NCI-H2029 (cell line): ENCODE measurements around the gene DIP2C.

Experiments
- DNase-seq: peaks from one replicate; lab custom pipeline; 2025; lab: John Stamatoyannopoulos, UW

Gene DIP2C

DNA sequence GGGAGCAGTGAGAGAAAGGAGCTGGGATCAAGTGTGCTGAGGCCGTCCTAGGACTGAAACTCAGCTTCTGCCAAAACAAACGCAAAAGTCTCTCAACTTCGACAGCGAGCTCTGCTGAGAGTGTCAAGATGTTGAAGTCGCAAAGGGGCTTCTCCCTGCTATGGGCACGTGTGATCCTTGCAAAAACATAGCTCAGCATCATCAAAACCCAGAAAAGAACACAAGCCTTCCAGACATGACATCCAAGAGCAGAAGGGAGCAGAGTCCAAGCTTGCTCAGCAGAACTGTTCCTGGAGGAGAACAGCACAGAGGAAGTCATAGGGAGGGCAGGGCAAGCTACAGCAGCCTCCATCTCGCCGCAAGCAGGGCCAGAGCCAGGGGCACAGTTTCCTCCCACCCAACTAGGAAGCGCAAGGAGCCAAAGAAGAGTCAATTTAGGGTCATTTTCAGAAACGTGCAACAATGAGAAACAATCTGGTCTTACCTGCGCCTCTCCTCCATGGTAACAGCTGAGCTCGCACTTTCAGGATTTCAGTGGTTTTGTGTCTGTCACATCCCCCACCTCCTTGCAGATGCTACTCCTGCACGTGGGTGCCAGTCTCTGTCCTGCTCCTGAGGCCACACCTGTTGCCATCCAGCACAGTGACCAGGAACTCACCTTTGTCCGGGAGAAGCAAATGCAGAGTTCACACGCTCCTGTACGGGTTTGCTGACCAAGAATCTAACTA, 113.9 kb downstream of the DIP2C start:
- DNase-seq: no peak

DNA sequence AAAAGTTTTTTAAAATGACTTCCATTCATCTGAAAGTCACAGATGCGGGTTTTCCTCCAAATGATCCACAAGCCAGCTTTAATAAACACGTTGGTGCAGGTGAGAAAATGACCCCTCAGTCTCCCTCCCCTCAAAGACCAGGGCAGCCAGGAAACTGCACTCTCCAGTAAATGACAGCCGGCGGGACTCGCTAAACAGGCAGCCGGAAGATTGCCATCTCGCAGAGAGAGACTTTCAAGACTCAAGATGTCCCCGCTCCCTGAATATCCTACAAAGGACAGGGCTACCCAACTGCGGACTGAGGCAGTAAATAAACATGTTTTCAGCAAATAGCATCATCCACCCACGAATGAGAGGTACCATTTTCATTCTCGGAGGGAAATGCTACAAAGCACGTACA, 116.8 kb downstream of the DIP2C start:
- DNase-seq: no peak

DNA sequence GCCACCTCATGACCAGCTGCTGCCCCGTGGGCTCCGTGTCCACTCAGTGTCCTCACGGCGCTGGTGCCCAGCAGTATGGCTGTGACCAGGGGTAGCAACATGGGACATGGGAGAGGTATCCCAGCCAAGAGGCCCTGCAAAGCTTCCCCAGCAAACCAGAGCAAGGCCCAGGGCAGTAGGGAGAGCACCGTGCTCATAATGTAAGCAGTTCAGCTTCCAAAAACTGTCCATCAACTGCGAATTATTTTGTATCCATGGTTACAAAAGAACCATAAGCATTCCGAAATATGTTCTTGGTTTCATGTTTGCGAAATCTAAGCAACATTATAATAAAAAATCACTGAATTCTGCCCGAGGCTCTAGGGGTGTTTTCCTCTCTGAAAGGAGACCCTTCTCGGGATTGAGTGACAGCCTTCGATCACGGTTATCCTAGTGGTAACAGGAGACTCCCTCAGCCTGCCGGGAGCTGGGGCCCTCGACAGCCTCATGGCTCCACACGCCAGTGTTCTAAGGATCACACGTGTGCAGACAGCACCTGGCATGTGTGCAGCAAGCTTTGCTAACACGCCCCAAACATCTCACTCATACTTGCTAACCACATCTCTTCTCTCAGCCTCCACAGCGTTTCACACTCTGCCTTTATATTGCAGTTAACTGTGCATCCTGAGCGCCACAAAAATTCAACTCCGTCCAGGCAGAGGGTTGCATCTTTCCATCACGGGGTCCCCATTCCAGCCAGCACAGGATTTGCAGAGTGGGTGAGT, 117.6 kb downstream of the DIP2C start:
- DNase-seq: no peak

DNA sequence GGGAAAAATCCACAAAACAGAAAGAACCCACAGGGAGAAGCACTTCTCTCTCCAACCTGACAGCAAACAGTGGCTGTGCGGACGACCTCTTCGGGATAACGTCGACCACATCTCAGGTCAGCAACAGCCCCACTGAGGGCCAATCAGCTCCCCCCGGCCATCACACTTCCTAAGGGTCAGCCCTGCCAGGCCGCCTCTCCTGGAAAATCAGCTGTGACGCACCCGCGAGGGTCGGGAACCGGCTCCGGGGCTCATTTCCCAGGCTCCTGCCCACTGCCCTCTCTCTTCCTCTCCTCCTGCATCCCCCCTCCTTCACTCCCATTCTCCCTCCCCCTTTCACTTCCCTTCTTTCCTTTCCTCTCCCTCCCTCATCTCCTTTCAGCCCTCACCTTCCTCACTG, 118.3 kb downstream of the DIP2C start:
- DNase-seq: no peak

DNA sequence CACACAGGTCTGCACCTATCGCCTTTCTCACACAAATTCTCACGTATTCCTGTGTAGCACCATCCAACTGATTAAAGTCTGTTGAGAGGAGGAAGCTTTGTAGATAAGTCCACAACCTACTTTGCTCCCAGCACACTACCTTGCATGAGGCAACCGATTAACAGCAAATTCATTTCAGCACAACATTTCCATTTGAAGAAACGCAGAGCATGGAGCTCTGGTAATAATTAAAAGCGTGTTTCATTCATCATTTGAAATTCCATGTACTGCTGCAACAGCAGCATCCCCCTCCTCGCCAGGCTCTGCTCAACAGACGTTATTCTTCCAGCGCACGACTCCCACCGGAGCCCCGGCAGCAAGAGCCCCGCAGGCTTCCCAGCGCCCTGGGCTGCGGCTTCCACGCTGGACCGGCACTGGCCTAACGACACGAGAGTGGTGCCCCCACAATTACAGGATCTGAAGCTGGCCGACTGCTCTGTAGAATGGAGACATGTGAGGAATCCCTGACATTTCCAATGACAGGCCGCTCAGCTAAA, 118.8 kb downstream of the DIP2C start:
- no peak for DNase-seq

DNA sequence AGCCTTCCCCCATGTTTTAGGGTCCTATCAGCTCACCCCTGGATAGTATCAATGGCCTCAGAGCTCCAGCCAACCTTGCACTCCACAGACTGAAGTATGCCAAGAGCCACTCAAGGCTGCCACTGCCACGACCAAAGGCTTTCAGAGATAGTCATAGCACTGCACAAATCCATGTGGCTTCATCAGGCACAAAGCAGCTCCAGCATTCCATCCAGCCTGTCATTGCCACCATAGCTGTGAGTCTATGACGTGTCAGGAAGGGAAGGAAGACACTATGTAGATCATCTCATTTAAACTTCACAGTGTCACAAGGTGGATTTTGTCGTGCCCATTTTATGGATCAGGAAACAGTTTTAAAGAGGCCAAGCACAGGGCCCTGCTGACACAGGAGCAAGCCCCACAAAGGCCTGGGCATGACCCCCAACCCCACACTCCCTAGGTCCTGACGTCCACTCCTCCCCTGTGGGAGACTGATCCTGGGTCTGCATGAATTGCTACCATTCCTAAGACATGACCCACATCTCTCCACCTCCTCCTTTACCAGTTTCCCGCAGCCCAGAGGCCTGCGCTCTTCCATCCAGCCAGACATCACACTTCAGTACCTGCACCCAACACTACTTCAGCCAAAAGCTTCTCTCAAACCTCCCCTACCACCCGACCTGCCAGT, 119.4 kb downstream of the DIP2C start:
- no peak for DNase-seq

DNA sequence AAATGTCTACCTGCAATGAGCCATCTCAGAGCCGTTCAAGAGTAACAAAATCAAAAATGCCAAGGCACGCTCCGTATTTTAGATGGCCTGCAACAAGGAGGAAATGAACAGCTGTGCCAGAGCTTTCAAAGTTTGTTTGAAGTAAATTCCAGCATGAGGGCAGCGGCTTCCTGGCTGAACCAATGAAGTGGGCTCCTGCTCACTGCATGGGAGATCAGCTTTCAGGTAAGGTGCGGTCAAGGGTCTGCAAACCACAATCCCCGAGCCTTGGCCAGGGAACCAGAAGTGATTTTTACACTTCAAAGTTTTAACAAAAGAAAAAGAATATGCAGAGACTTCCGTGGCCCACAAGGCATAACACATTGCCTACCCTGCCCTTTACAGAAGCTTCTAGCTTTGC, 120.6 kb downstream of the DIP2C start:
- no peak for DNase-seq

DNA sequence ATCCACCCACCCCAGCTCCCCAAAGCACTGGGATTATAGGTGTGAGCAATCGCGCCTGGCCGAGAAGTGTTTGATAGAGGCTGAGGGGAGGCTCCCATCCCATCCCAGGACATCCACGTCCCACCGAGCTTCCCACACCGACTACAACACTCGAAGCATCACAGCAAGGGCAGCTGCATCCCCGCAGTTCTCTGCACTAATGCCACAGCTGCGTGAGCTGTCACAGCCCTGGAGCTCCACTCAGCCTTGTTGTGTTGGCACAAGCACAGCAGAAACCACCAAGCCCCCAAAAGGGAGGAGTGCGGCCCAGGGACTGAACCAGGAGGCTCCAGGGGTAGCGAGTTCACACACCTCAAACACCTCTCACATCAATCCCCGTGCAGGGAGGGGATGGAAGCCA, 121.6 kb downstream of the DIP2C start:
- DNase-seq: no peak

DNA sequence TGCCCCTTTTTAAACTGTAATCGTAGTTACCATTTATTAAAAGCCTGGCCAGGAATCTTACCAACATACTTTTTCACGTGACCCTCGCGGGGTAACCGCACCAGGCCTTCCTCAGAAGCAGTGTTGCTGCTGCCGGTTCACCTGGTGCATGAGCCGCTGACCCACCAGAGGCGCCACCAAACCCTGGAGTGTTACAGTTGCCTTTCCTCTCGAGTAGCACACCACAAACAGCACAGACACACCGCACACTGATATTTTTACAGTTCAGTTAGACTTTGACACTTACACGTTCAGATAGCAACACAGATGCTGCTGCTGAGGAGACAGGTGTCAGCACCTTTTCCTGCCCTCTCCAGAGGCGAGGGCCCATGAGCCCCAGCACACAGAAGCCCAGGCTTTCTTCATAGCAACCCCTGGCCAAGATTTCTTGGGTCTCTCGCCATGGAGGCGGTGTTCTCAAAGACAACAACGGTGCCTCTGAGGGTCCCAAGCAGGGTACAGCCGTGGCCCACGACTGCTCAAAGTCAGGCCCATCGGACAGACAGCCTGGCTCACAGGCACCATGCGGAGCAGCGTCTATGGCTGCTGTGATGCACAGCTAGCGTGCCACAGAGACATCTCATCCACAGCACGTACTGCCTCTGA, 123.1 kb downstream of the DIP2C start:
- DNase-seq: no peak

DNA sequence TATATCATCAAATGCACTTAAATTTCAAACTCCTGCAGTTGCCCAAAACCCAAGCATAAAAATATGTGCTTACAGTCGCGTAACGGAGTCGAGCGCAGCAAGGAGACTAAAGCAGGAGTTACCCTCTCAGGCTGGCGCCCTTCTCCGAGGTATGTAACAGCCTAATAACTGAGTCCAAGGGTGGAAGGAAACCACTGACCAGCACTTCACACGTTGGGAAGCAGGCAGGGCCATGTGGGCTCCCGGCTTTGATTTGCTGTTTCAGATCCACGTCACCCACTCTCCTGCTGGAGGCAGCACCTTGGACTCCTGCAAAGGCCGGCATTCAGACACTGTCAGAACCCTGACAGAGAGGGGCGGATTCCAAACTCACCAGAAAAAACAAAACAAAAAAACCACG, 123.8 kb downstream of the DIP2C start:
- DNase-seq: no peak

DNA sequence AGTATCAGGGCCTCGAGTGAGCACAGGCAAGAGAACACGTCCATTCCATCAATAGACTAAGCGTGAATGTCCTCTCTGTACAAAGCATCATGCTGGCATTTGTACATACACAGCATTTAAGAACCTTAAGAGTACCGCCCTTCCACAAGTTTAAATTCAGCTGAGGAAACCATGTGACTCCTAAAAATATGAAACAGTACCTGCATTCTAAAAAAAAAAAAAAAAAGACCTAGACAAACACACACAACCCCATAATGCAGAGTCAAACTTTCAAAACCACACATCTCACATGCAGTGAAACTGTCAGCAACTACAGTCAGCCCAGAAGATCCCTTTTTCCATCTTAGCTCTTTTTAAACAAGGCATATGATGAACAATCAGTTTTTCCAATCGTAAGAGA, 124.3 kb downstream of the DIP2C start:
- DNase-seq: no peak

DNA sequence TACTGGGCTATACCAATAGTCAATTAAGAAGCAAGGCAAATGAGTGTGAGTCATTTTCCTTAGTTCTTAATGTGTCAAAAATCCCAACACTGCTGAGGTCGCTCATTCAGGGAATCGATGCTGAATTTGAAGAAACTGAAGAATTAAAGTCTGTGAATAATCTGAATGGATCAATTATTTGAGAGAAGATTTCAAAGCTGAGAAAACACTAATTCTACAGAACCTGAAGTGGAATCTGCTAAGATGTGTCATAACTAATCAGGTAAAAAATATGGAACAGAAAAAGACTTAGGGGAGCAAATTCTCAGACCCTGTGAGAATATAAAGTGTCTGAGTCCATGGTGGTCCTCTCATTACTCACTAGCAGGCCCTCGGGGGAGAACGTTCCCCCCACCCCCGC, 125.6 kb downstream of the DIP2C start:
- DNase-seq: no peak

DNA sequence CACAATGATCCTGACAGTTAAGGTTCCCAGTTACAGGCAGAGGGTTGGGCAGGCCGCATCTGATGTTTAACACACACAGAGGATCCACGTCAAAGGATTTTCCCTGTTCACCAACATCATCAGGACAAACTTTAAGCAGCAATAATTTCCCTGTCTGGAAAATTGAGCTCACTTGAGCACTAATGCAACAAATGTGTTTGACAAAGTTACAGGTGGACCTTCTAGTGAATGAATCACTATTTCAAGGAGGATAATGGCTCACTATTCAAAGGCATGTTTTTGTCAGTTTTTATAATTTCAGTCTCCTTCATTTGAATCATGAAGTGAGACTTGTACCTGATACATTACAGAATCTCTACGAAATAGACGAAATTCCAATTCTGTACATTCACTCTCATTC, 127.3 kb downstream of the DIP2C start:
- no peak for DNase-seq

DNA sequence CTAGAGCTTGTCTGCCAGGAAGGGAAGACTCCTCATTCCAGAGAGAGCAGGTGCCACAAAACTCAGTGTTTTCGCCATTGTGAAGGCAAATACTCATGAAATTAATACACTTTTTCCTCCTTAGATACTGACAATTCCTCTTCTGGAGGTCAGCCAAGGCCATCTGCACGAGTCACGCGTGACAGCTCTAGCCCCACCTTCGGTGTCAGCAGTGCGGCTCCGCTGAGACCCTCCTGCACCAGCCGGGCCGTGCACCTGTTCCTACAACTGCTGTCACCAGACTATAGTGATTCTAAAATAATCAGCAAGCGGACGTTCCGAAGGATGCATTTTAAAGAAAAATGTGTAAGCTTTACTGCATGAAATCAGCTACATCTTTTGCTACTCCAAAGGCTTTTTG, 127.7 kb downstream of the DIP2C start:
- DNase-seq: peak; percentile 27

DNA sequence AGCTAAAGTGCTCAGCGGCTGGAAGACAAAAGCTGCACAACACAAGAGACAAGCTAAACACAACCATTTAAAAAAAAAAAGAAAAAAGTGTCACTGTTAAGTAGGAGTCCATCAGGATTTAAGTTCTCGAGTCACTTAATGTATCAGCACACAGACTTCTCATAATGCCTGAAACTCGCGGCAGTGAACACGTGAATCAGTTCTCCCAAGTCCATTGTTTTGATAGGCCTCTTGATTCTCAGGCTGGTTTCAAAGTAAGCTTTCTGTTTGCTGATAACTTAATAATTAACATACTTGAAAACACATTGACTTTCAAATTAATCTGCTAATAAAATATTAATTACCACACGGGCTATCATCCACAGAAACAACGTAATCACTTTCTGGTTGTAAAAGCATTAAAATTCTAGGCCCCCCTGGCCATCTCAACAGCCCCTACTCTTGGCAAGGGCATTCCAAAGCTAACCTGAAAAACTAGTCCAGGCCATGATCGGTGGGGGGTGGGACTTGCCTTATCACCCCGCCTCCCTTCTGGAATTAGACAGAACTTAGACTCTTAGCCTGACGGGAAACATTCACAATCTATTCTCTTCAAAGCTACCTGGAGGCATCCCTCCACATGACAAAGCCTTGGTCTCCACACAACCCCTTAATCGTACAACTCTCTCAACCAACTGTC, 129.0 kb downstream of the DIP2C start:
- no peak for DNase-seq

DNA sequence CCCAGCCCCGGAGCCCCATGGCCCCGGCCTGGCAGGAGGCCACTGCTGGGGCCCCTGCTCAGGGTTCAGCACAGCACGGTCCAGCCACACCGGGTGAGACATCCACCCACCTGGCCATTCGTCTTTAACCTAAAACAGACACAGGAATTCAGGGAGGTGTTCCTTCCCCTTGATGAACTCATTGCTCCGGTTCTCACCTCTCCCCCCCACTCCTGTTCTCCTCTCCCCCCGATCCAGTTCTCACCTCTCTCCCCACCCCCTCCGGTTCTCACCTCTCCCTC, 129.8 kb downstream of the DIP2C start:
- no peak for DNase-seq

DNA sequence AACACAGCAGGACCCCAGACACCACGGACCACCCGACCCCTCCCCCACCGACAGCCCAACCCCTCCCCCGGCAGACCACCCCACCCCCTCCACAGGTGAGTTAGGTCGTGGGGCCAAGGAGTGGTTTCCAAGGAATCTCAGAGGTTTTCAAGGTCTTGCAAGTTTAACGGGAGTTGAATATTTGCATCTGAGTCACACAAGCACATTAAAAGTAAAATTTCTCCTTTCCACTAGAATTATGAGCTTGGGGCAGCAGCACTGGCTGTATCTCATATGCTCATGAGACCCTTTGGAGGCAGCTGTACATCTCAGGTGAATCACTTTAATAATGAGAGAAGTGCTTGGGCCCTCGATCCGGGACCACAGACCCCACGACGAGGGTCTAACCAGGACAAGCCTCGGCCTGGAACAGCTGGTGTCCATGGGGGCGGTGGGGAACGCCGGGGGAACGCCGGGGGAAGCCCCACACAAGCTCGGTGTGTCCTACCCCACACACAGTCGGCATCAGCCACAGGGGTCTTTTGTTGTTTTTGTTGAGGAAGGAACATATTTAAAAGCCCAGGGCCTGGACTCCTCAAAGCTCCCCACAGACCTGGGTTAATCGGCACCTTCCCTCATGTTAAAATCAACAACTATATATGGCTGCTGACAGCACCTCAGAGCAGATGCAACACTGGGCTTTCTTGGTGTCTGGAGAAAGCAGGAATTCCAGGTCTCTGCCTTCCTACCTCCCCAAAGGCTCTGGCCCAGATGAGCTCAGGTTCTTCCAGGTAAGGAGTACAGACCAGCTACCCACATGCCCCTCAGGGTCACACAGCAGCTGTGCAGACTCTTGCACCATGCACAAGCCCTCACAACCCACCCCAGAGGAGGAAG, 130.3 kb downstream of the DIP2C start:
- no peak for DNase-seq

DNA sequence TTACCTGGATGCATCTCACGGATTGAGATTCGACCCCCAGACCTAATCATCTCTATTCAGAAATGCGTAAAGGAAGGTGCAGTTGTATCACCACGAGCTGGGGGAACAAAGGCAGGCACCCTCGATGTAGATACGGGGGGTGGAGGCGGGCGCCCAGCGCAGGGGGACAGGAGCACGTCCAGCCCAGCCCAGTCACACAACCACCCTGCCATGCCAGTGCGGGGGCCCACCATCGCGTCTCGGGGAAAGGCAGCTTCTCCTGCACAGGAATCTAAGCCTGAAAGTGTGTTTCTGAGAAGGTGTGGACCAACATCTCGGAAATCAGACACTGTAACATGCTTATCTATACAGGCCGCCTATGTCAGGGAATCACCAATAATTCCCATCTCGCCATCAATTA, 131.1 kb downstream of the DIP2C start:
- no peak for DNase-seq

DNA sequence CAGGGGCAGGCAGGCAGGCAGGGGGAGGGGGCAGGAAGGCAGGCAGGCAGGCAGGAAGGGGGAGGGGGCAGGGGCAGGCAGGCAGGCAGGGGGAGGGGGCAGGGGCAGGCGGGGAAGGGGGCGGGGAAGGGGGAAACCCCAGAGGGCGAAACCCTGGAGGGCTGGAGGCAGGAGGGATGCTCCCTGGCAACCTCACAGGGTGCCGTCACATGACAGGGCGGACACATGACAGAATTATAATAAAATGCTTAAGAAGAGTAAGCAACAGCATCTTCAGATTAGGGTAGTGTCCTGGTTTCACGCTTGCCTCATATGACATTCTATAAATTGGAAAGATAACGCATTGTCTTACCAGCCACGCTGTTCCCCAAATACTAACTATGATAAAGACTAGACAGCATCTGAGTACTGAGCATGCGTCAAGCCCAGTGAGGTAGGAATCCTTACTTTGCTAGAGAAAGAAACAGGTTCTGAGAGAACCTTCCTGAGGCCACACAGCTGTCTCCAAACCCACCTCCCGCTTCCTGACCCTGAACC, 131.6 kb downstream of the DIP2C start:
- DNase-seq: no peak

DNA sequence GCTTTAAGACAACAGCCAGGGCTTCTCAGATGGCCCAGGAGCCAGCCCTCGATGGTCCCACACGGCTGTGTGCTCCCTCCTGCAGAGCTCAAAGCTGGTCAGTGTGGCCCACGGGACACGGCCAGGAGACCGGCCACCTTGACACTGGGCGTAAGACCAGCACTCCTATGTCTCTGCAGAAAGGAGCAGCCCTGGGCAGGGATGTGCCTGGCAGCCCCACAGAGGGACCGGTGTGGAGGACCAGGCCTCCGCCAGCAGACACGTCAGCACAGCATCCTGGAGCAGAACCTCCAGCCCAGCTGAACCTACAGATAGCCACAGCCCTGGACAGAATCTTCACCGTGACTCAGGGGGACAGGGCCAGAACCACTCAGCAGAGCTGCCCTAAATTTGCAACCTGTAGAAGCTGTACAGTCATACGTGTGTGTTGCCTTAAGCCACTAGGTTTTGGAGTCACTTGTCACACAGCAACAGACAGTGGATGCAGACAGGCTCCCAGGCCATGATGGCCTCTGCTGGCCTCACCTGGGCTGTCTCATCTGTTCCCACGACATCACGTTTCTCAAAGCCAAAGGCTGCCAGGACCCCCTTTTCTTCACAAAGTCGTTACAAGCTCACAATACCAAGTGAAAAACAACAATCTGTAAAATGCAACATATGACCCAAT, 132.4 kb downstream of the DIP2C start:
- DNase-seq: no peak
